ENCODE measurements around the gene C2orf42.
"Not testable (repeated sequence)": the region's sequence is repeated elsewhere in the genome, so short reads cannot be mapped to it uniquely, and the experiment has no call there.

C2orf42 gene

DNA sequence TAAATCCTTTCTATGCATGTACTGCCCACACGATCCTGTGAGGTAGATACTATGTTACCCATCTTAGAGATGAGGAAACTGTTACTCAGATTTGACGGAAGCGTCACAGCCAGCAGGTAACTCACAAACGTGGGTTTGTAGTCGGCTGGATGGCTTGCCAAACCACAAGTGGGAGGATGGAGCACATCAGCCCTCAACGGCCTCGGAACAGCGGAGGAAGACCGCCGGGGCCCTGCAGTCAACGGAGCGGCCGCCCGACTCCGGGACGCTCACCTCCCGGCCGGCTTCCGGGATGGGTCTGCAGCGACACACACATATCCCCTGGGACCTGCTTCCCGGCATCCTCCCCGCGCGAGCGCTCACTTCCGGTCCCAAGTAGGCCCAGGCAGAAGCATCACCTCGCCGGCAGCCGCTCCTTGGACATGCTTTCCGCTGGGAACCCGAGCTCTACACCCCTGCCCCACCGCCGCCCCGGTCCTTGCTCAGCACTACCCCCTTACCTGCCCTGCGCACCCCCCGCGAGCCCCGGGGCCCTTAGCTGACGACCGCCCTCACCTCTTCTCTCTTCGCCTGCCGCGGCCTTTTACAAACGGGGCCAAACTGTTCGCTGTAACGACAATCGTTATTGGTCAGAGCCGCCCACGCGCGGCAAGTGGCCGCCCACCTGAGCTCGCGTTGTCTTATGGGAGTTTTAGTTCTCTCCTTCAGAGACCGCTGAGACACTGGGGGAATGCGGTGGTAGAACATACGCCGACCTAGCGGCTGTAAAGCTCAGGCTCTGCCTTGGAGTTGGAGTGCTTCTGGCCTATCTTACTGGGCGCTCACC, at the start of gene C2orf42:
Gene C2orf42 (minus strand): TSS at position 602 of the 826 bp plus-strand sequence. CDS start 9,034 bp downstream, outside the sequence.
- peak; percentile 99 for DNase-seq (ENCODE audit: low spot score)

GRCh38 chr2:70240599-70240998, 49.8 kb upstream of the C2orf42 start:
- DNase-seq (ENCODE audit: low spot score), result no peak

DNA sequence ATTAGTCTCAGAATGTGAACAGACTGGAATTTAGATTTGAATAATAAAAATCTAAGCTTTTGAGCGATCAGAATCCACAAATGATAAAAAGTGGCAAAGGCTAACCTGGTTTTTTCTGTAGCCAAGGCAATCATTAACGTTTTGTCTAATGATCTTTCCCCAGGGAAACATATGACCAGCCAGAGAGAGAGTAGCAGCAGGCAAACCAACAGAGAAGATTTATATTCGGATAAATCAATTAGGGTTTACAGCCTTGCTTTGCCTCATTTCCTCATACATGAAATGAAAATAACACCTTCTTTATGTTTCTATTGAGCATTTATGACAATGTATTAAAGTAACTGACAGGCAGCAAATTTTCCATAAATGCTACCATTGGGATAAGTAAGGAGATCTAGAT, 43.1 kb upstream of the C2orf42 start:
- no peak for DNase-seq (ENCODE audit: low spot score)

- DNase-seq (ENCODE audit: low spot score), result no peak
Observed at GRCh38 chr2:70226781-70227180, 36.0 kb upstream of the C2orf42 start.

DNA sequence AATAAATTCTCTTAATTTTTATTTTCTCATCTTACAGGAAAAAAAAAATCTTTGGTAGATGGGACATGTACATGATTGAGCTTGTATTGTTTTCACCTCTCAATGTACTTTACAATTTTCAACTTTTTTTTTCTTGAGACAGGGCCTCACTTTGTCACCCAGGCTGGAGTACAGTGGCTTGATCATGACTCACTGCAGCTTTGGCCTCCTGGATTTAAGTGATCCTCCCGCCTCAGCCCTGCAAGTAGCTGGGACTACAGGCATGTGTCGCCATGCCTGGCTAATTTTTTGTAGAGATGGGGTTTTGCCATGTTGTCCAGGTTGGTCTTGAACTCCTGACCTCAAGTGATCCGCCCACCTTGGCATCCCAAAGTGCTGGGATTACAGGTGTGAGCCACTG, 32.5 kb upstream of the C2orf42 start:
- not testable (repeated sequence) for DNase-seq (ENCODE audit: low spot score)

DNA sequence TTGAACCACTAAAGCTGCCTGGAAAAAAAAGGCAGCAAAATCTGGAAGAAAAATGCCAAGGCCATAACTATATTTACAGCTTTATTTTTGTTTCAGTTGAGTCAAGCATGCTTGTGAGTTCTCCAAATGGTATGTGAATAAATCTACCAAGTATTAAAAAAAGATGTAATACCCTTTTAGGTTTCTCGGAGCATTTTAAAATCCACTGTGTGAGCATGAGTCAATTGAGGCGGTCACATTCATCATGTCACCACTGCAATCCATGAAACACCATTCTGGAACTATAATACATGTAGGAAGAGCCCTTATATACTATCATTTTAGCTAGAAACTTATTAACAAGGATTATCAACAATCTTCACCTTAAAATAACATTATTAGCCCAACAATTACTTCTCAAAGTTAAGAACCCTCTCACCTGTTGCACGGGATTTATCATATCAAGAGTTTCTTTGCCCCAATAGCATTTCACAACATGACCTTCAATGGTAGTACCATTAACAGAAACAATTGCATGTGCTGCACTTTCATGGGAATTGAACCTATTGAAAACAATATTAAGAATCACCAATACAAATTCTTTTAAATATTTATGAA, 24.2 kb upstream of the C2orf42 start:
- DNase-seq (ENCODE audit: low spot score), result peak; percentile 82

GRCh38 chr2:70214365-70214764, 23.5 kb upstream of the C2orf42 start:
- no peak for DNase-seq (ENCODE audit: low spot score)

DNA sequence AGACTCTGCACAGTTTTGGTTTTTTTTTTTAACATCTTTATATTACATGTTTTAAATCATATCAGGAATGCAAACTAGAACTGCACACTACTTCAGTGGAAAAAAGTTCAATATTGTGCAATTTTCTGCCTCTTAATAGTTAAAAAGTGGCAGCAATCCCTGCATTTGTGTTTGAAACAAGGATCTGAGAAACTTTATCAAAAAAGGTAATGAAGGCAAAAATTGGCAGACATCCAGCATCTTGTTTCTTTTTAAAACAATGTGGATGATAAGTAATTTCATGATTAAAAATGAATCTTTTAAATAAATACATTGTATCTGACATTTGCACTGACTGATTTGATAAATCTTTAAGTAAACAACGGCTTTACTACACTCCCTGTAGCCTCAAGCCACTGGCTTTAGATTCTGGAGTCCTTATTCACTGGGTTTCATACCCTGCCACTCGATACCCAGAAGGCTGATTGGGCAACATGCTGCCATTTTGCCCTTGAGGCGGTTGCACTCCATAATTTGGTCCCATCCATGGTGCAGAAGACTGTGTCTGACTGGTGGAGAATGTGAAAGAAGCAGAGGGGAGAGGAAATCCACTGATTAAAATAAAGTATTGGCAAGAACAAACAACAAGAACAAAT, 21.6 kb upstream of the C2orf42 start:
- DNase-seq (ENCODE audit: low spot score), result no peak

GRCh38 chr2:70211595-70211994, 20.8 kb upstream of the C2orf42 start:
- no peak for DNase-seq (ENCODE audit: low spot score)

DNA sequence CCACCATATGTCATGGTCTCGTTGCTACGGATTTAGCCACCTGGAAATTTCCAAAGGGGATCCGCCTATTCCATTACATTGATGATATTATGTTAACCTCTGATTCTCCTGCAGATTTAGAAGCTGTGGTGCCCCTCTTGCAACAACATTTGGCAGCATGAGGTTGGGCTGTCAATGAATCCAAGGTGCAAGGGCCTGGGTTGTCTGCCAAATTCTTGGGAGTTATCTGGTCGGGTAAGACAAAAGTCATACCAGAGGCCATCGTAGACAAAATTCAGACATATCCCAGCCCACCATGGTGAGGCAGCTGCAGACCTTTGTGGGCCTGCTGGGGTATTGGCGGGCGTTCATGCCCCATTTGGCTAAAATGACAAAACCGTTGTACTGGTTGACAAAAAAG, 13.6 kb upstream of the C2orf42 start:
- DNase-seq (ENCODE audit: low spot score), result no peak

GRCh38 chr2:70203086-70203485, 12.3 kb upstream of the C2orf42 start:
- no peak for DNase-seq (ENCODE audit: low spot score)

- DNase-seq (ENCODE audit: low spot score), result no peak
Observed at GRCh38 chr2:70202236-70202806, 11.5 kb upstream of the C2orf42 start.

DNA sequence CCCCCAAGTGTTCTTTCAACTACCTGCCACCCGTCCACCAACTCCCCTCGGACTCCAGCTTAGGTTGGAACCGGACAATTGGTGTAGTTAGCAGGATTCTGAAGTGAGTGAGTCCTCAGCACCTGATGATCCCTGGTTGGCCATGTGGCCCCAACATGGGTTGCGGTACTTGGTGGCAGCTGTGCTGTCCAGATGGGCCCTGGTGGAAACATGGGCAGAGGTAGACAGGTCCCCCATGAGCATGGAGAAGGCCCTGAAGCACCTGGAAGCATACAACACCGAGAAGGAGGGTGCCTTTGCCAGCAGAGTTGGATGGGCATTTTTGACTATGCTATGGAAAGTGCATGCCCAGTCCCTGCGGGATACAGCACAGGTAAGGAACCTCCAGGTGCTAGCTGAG, 11.0 kb upstream of the C2orf42 start:
- DNase-seq (ENCODE audit: low spot score), result no peak

DNA sequence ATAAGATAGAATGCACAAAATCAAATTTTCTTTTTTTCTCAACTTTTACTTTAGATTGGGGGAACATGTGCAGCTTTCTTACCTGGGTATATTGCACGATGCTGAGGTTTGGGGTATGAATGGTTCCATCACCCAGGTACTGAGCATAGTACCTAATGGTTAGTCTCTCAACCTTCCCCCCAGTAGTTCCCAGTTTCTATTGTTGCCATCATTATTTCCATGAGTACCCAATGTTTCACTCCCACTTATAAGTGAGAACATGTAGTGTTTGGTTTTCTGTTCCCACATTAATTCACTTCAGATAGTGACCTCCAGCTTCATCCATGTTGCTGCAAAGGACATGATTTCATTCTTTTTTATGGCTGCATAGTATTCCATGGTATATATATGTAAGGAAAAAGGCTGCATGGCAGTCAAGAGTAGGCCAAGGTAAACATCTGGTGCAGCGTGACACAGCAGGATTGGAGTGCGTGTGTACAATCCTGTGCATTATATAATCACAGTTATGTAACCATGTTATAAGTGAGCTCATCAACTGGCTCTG, 10.5 kb upstream of the C2orf42 start:
- no peak for DNase-seq (ENCODE audit: low spot score)

- DNase-seq (ENCODE audit: low spot score), result no peak
Observed at GRCh38 chr2:70199320-70199864, 8.6 kb upstream of the C2orf42 start.

DNA sequence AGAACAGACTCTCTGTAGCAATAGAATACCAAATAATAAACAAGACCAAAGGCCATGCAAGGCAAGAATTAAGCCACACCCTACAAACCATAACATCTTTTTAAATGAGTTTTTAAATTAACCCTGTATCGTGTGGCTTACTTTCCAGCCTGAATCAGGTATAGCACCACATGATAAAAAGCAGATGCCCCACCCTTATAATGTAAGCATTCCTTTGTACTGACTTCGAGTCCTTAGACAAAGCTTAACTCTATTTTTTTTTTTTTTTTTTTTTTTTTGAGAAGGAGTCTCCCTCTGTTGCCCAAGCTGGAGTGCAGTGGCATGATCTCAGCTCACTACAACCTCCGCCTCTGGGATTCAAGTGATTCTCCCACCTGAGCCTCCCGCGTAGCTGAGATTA, 1.7 kb upstream of the C2orf42 start:
- no peak for DNase-seq (ENCODE audit: low spot score)

DNA sequence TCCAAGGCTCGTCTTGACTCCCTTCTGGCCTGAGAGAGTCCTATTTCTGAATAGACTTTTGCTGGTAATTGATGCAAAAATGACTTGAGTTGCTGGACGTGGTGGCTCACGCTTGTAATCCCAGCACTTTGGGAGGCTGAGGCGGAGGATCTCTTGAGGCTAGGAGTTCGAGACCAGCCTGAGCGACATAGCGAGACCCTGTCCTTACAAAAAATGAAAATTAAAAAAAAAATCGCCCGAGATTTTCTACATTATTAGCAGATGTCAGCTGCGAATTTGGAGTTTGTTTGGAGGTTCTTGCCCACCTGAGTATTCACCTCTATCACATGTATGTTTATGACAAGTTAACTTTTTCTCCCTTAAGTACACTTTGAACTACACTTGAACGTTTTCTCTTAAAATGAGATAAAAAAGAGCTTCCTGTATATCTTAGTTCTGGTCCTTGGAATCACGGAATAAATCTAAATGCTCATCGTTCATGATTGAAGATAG, 471 bp upstream of the C2orf42 start:
- no peak for DNase-seq (ENCODE audit: low spot score)

- no peak for DNase-seq (ENCODE audit: low spot score)
Observed at GRCh38 chr2:70188460-70188859, 2.4 kb downstream of the C2orf42 start.

DNA sequence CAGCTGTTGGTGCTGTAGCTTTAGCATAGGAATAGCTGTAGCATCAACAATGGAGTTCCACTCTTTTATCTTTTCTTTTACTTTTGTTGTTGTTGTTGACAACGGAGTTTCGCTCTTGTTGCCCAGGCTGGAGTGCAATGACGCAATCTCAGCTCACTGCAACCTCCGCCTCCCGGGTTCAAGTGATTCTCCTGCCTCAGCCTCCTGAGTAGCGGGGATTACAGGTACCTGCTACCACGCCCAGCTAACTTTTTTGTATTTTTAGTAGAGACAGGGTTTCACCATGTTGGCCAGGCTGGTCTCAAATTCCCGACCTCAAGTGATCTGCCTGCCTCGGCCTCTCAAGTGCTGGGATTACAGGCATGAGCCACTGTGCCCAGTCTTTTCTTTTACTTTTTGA, 3.6 kb downstream of the C2orf42 start:
- not testable (repeated sequence) for DNase-seq (ENCODE audit: low spot score)

DNA sequence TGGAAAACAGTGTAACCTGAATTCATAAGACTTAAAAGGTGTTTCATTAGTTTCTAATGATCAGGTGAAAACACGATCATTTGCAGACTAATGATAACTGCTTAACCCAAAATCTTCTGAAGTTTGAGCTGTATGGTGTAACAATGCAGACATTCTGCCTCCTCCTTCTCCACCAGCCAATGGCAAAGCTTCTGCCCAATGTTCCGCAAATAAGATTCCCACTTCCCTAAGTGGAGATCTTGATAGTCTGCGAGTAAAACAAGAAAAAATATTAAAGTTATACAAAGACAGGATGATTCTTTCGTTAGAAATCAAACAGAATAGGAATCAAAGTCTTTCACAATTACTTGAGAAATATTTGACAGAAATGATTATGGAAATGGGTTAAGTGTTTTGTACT, 8.1 kb downstream of the C2orf42 start:
- no peak for DNase-seq (ENCODE audit: low spot score)

GRCh38 chr2:70181363-70181956, 9.4 kb downstream of the C2orf42 start:
- no peak for DNase-seq (ENCODE audit: low spot score)

DNA sequence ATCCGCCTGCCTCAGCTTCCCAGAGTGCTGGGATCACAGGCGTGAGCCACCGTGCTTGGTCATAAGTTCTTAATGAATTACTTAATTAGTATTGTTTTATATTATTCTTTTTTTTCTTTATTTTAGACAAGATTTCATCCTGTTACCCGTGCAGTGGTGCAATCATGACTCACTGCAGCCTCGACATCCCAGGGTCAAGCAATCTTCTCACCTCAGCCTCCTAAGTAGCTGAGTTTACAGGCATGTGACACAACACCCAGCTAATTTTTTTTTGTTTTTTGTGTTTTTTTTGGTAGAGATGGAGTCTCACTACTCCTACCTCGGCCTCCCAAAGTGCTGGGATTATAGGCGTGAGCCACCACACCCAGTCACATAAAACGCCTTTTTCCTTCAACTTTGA, 17.3 kb downstream of the C2orf42 start:
- DNase-seq (ENCODE audit: low spot score), result no peak
